GM21367 (cell line): ENCODE measurements around the gene MRPS31.
"Not testable (repeated sequence)": the region's sequence is repeated elsewhere in the genome, so short reads cannot be mapped to it uniquely, and the experiment has no call there.

Source experiments
- ATAC-seq: cut with Tn5 transposase; IDR thresholded peaks from one replicate; pipeline ENCODE4 v1.9.1; 2021; ENCODE audit not compliant: unreplicated experiment

The MRPS31 gene

DNA sequence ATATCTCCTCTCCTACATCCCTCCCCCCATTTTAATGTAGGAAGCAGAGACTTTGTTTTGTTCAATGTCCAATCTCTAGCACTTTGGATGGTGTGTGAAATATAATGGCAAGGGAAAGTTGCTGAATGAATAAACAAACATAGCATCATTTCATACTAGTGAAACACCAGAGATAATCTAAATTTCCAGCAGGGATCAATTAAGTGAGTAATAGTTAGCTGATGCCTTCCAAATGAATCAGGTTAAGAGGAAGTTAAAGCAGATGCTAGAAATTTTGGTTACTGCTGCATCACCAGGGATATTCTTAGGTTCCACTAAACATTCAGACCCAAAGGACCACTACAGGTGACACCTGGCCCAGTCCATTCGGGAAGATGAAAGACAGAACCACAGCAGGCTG lies 8.1 kb downstream of the MRPS31 start:
- ATAC-seq: no peak

DNA sequence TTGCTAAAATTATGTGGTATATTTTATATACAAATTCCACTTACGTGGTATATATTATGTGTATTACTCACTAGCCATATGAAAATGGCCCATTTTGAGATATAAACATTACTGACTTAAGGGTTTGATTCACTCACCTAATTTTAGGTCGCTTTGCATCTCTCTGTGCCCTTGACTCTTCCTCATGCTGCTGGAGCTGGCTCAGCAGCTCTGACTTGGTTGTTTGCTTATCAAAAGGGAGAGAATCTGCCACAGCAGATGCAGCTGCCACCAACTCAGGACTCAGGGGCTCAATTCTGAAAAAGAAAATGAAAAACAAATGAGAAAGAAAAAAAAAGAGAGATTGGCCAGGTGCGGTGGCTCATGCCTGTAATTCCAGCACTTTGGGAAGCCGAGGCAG lies 12.2 kb downstream of the MRPS31 start:
- ATAC-seq: no peak

DNA sequence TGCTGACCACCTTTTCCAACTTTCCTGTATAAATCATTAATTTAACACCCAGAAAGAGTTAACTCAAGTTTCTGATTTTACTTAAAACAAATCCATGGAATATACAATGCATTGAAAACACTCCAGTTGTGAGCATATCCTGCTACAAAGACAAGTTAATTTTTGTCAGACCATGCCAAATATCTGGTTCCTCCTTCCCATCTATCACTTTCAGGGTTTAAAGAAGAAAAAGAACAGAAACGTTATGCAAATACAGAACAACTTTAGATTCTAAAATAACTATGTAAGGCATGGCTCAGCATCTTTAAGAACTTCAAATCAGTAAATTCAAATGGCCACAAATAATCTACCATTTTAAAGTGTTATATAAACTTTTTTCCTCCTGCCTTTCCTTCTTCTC lies 14.9 kb downstream of the MRPS31 start:
- ATAC-seq: no peak

DNA sequence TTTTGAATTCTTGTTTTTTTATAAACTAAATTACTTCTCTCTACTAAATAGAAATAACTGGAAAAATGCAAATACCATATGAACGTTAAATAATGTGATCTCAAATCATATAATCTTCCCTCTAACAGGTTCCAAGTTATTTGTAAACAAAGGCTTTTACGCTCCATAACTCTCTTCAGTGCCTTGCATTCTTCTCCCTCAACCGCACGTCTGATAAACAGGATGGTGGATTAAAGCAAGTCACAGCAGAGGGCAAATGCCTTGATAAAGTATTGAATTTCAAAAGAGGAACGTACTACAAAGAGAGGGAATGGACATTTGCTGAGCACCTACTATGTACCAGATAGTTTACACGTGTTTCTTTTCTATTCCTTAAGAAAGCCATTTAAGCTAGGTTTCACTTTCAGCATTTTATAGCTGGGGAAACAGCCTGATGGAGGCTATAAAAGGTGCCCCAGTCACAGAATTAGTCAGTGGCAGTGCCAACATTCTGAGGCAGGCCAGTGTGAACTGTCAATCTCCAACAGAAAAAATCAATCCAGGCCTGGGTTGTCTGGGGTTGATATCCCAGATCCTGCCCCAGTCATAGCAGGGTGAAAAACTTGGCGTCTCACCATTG lies 15.8 kb downstream of the MRPS31 start:
- no peak for ATAC-seq

DNA sequence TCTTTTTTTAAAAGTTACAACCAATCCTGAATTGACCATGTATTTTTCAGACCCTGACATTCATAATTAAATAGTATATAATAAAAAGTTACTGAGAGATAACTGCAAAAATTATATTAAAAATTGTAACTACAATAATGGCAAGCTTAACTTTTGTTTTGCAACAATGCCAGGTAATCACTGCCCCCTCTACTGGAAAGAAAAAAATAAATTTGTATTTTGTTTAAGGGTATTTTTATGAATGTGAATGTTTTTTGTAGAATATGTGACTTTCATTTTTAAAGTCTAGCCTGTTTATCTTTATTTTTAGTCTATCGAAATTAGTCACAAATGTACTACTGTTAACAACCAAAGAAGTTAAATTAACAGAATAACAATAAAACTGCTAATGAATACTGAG lies 21.7 kb downstream of the MRPS31 start:
- no peak for ATAC-seq

DNA sequence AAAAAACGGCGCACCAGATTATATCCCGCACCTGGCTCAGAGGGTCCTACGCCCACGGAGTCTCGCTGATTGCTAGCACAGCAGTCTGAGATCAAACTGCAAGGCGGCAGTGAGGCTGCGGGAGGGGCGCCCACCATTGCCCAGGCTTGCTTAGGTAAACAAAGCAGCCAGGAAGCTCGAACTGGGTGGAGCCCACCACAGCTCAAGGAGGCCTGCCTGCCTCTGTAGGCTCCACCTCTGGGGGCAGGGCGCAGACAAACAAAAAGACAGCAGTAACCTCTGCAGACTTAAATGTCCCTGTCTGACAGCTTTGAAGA lies 35.8 kb downstream of the MRPS31 start:
- ATAC-seq: not testable (repeated sequence)

DNA sequence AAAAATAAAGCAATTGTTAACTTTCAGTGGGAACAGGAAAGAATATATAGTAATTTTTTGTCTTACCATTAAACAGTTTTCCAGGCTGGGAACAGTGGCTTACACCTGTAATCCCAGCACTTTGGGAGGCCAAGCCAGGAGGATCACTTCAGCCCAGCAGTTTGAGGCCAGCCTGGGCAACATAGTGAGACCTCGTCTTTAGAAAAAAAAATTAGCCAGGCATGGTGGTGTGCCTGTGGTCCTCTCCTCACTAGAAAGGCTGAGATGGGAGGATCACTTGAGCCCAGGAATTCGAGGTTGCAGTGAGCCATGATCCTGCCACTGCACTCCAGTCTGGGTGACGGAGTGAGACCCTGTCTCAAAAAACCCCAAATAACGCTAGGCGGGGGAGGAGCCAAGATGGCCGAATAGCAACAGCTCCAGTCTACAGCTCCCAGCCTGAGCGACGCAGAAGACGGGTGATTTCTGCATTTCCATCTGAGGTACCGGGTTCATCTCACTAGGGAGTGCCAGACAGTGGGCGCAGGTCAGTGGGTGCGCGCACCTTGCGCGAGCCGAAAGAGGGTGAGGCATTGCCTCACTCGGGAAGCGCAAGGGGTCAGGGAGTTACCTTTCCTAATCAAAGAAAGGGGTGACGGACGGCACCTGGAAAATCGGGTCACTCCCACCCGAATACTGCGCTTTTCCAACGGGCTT lies 36.3 kb downstream of the MRPS31 start:
- ATAC-seq: not testable (repeated sequence)

DNA sequence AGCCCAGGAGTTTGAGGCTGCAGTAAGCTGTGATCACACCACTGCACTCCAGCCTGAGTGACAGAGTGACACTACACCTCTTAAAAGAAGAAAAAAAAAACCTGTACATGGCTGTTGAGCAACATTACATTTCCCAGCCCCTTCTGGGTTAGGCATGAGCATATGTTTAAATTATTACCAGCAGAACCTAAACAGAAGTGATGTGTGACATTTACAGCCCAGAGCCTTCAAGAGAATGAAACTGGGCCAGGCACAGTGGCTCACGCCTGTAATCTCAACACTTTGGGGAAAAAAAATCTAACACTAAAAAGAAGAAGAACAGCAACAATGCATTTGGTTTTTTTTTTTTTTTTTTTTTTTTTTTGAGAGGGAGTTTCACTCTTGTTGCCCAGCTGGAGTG lies 38.3 kb downstream of the MRPS31 start:
- ATAC-seq: no peak

DNA sequence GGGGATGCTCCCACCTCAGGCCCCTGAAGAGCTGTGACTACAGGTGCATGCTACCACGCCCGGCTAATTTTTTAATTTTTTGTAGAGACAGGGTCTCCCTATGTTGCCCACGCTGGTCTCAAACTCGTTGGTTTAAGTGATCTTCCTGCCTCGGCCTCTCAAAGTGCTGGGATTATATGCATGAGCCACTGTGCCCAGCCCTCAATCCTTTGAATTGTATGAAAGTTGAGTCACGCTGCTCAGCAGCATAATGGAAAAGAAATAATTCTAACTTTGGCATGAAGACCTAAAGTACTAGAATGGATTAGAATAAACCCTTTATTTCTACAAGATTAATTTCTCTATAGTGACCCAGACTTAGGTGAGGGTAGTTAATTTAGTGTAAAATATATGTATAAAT lies 42.4 kb downstream of the MRPS31 start:
- ATAC-seq: no peak

DNA sequence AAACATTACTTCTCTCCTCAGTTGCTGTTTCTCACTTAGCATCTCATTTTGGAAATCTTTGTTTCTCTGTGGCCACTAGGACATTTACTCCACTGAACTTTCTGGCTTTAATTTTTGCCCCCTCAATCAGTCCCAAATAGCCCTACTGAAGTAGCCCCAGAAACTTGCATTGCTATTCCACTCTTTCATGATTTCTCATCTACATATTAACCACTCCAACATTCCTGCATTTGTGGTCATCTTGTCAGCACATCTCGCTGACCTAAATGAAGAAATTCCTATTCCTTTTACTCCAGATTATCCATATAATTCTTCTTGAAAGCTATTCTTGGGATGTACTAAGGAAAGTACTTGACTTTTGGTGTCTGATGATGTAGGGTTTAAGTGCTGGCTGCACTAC lies 56.6 kb downstream of the MRPS31 start:
- not testable (repeated sequence) for ATAC-seq

DNA sequence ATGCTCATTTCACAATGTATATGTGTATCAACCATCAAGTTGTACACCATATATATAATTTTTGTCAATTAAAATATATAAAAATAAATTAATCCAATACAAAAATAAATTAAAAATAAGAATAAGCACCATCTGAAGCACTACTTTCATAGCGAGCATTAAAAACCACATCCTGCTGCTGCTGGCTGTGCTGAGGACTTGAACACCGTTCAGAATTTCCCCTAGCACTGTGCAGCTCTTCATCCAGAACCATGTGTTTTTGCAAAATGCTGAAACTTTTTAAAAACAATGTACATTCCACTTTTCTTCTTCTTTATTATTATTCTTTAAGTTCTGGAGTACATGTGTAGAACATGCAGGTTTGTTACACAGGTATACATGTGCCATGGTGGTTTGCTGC lies 64.6 kb downstream of the MRPS31 start:
- ATAC-seq: no peak

DNA sequence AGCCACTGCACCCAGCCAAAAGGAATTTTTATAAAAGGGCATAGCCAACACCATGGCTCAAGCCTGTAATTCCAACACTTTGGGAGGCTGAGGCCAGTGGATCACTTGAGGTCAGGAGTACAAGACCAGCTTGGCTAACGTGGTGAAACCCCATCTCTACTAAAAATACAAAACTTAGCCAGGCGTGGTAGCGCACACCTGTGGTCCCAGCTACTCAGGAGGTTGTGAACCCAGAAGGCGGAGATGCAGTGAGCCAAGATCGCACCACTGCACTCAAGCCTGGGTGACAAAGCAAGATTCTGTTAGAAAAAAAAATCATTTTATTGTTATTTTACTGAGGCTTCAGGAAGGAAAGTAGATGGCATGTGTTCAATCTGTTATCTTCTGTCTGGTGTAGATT lies 73.3 kb downstream of the MRPS31 start:
- peak; percentile 78 for ATAC-seq

DNA sequence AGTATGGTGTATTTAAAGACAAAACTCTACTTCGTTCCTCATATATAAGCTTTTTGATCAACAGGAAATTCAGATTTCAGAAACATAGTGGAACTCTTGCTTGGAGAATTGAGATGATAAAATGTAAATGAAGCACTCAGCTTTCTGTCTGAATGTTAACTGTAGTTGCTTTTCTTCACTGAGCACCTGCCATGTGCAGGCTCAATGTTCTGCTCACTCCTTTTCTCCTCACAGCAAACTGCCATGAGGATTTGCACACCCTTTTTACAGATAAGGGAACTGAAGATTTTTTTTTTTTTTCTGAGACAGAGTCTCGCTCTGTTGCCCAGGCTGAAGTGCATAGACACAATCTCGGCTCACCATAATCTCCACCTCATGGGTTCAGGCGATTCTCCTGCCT lies 76.6 kb downstream of the MRPS31 start:
- ATAC-seq: no peak

DNA sequence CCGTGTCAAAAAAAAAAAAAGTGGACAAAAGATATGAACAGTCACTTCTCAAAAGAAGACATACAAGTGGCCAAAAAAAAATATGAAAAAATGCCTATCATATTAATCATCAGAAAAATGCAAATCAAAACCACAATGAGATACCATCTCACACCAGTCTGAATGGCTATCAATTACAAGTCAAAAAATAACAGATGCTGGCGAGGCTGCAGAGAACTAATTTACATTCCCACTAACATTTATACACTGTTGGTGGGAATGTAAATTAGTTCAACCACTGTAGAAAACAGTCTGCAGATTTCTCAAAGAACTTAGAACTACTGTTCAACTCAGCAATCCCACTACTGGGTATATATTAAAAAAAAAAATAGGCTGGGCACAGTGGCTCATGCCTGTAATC lies 78.0 kb downstream of the MRPS31 start:
- no peak for ATAC-seq

DNA sequence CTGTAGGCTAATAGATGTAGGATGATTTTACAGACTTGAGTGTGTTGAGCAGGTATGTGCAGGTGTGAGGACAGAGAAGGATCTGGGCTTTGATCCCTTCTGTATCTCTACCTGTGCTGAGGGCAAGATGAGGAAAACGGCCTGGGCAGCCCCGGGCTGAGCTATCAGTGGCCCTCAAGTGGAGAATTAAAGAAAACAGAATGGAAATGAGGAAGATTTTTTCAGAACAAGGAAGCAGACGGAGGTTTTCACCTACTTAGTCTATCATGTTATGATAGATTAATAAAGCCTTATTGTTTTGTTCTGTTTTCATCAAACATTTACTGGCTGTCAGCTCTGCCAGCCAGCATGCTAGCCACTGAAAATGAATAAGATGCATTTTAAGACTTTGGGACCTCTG lies 82.2 kb downstream of the MRPS31 start:
- no peak for ATAC-seq

DNA sequence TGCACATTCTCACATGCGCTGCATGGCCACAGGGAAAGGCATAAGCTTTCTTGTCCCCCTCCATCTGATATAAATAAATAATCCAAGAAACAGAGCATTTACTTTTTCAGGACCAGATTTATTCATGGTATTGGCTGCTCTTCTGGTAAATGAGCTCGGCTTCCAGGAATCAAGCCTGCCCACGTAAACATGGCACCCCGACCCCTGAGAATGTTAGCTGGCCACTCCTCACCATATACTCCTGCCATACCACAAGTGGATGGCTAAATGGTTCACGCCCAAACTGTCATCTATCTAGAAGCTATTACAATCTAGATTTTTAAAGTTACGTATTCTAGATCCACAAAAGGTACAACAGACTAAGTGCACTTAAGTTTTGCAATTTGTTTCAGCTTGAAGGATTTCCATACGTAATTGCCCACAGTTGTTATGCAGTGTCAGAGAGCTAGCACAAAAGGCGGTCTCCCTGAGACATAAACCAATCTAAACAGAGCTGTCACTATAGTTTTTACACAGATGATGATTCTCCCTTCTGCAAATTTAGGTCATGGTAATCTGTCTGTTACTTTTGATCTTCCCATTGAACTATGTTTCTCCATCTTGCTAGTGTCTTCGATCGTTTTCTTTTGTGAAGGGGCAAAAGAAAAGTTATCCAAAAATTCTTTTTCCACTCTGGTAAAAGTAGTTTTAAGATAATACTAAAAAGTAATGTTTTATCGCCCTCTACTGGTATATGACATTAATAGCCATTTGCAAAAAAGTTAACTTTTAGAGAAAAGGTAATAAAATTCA lies 88.3 kb downstream of the MRPS31 start:
- ATAC-seq: no peak

DNA sequence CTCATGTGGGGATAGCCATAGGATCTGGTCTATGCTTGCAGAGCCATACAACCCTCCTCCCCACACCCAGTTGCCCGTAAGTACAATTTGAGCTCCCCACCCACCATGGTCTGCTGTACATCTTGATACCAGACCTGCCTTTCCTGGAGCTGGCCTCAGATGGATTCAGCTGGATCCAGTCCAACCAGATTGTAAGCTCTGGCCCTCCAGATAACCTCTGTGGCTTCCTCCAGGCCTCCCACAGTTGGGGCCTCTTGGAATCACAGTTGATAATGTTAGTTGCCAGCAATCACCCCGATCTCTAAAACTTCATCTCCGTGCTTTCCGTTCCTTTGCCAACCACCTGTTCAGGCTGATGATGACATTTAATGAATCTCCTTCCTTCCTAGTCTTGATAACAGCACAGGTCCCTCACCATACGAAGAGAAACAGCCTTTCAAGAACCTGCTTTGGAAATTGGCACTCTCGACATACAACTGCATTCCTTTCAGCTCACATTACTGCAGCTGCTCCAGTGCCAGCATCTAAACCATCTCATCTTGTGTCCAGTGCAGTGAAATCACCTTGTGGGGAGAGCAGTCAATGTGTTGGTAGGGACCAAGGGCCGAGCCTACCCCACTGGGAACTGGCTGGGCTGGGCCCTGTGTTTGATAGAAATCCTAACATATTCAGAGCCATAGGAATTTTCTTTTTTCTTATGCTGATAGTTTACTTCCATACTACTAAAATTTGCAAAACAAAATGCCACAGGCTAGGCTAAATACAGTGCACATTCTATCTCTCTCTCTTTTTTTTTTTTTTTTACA lies 89.4 kb downstream of the MRPS31 start:
- ATAC-seq: no peak

DNA sequence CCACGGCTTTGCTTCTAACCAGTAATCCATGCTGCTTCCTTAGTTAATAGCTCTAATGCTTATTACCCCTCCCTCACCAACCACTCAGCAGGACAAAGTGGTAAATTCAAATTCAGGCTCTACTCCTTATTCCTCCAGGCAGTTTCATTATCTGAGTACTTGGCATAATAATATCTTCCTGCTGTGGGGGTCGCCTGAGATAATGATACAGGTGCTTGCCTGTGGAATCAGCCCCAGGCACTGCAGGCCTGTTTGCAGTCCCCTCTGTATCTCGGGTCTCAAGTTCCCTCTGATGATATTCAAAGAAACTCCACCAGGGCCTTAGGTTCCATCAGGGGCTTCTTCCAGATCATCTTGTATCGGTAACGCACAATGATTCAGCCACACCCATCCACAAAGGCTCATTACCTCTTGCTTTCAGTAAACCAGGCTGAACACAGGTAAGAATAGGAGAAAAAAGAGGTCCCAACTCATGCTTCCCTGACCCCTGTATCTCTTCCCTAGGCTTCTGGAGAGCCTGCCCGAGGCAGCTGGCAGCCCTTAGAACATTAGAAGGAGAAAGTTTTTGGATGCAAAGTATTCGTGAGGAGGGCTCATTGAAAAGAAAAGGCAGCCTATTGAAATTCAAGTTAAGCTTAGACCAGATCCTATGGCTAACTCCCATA lies 90.2 kb downstream of the MRPS31 start:
- ATAC-seq: no peak

DNA sequence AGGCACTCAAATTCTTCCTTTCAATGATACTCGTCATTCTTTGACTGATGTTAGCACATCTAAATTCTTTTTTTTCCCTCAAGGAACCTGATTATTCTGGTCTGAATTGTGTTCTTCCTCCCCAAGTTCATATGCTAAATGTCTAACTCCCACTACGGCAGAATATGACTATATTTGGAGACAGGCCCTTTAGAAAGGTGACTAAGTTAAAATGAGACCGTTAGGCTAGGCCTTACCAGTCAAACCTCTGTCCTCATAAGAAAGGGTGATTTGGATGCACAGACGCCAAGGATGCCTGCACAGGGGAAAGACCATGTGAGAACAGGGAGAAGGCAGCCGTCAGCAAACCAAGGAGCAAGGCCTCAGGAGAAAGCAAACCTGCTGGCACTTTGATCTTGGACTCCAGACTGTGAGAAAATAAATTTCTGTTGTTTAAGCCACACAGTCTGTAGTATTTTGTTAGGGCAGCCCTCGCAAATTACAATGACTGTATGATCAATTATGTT lies 91.5 kb downstream of the MRPS31 start:
- ATAC-seq: no peak
